ENCODE measurements around the gene RNF212B. TPM values are rescaled to one million over a fixed set of nuclear protein-coding genes. Genes with fewer than 3 reads are reported as not detected.

The RNF212B gene
- total and polyA plus RNA-seq, 4 donors = 0.06 to 0.51 (median 0.17) TPM; not detected in 1

DNA sequence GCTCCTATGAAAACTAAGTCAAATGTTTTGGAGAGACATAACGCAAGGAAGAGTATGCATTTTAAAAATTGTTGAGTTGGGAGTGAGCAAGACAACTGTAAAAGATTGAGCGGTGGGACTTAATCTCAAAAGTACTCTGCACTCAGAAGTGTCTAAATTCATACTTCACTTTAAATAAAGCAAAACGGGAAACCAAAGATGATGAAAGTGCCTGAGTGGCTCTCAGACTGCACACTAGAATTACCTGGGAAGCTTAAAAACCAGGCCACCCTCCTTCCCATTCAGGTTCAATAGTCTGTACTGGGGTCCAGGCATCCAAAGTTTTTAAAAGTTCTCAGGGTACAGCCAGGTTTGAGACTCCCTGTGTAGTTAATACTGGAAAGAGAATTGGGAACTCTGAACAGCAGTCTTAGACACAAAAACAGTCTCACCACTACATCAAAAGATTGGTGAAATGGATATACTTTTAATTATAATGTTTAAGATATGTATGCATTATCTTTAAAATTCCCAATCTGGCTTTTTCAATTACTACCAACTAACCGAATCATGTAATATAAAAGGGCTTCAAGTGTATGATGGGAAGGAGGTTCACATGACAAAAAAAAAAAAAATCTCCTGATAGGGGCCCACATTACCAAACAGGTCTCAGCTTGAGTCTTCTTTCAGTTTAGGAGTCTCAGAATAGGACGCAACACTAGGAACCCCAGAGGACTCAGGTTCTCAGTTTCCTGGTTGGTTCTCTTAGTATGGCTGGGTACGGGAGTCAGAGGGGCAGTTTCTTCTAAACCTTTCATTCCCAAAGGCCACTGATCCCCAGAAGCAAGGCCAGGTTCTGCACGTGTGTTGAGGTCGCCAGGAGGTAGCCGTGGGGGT lies 47.2 kb downstream of the RNF212B start:
- WGBS = 31% methylated on average over 9 of the region's 9 CpGs
- Histone ChIP-seq H3K27ac (ENCODE audit: low read depth in 1 of 2, low read length in 2 of 2) (peak overlapping the region; percentile 93 to 98), H3K4me3 (ENCODE audit: low read depth in 1 of 3, low read length in 3 of 3) (peak overlapping the region; percentile 72 to 92 (median 83)), H3K9ac (ENCODE audit: low read depth in 1 of 2, low read length in 2 of 2) (peak overlapping the region; percentile 40 to 84), H3K9me3 (ENCODE audit: control insufficient read depth in 4 of 4, low read length in 3 of 4) (no peaks in the 10 kb centered on the region), H3K27me3 (ENCODE audit: control insufficient read depth in 4 of 4, insufficient read depth in 4 of 4, low read length in 3 of 4) (no peaks in the 10 kb centered on the region), H3K36me3 (ENCODE audit: control insufficient read depth in 4 of 4, insufficient read depth in 3 of 4, low read depth in 1 of 4, low read length in 3 of 4) (no peaks in the 10 kb centered on the region), H3K4me1 (ENCODE audit: control insufficient read depth in 4 of 4, insufficient read depth in 4 of 4, low read length in 3 of 4) (peaks cover 5 to 17% (median 16%) of the 10 kb centered on the region in 4 donors)
- TF ChIP-seq TAF1 (conservative IDR thresholded peaks at IDR 0.05) (no peak), EGR1 (IDR thresholded peaks at IDR 0.05; ENCODE audit: low read depth in 2 of 2) (no peak), YY1 (IDR thresholded peaks at IDR 0.05) (no peak), JUND (IDR thresholded peaks at IDR 0.05) (no peak), RXRA (IDR thresholded peaks at IDR 0.05) (peak; percentile 18 to 40)
- TF ChIP-seq, protein P1, sequence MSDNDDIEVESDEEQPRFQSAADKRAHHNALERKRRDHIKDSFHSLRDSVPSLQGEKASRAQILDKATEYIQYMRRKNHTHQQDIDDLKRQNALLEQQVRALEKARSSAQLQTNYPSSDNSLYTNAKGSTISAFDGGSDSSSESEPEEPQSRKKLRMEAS (IDR thresholded peaks at IDR 0.05) = no peak
- TF ChIP-seq, protein P2, sequence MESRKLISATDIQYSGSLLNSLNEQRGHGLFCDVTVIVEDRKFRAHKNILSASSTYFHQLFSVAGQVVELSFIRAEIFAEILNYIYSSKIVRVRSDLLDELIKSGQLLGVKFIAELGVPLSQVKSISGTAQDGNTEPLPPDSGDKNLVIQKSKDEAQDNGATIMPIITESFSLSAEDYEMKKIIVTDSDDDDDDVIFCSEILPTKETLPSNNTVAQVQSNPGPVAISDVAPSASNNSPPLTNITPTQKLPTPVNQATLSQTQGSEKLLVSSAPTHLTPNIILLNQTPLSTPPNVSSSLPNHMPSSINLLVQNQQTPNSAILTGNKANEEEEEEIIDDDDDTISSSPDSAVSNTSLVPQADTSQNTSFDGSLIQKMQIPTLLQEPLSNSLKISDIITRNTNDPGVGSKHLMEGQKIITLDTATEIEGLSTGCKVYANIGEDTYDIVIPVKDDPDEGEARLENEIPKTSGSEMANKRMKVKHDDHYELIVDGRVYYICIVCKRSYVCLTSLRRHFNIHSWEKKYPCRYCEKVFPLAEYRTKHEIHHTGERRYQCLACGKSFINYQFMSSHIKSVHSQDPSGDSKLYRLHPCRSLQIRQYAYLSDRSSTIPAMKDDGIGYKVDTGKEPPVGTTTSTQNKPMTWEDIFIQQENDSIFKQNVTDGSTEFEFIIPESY (IDR thresholded peaks at IDR 0.05) = no peak
- TF ChIP-seq, protein P3, sequence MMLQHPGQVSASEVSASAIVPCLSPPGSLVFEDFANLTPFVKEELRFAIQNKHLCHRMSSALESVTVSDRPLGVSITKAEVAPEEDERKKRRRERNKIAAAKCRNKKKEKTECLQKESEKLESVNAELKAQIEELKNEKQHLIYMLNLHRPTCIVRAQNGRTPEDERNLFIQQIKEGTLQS (IDR thresholded peaks at IDR 0.05) = no peak
- TF ChIP-seq, protein P4, sequence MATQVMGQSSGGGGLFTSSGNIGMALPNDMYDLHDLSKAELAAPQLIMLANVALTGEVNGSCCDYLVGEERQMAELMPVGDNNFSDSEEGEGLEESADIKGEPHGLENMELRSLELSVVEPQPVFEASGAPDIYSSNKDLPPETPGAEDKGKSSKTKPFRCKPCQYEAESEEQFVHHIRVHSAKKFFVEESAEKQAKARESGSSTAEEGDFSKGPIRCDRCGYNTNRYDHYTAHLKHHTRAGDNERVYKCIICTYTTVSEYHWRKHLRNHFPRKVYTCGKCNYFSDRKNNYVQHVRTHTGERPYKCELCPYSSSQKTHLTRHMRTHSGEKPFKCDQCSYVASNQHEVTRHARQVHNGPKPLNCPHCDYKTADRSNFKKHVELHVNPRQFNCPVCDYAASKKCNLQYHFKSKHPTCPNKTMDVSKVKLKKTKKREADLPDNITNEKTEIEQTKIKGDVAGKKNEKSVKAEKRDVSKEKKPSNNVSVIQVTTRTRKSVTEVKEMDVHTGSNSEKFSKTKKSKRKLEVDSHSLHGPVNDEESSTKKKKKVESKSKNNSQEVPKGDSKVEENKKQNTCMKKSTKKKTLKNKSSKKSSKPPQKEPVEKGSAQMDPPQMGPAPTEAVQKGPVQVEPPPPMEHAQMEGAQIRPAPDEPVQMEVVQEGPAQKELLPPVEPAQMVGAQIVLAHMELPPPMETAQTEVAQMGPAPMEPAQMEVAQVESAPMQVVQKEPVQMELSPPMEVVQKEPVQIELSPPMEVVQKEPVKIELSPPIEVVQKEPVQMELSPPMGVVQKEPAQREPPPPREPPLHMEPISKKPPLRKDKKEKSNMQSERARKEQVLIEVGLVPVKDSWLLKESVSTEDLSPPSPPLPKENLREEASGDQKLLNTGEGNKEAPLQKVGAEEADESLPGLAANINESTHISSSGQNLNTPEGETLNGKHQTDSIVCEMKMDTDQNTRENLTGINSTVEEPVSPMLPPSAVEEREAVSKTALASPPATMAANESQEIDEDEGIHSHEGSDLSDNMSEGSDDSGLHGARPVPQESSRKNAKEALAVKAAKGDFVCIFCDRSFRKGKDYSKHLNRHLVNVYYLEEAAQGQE (IDR thresholded peaks at IDR 0.05) = no peak
- DNase-seq (ENCODE audit: low spot score) = no peak

DNA sequence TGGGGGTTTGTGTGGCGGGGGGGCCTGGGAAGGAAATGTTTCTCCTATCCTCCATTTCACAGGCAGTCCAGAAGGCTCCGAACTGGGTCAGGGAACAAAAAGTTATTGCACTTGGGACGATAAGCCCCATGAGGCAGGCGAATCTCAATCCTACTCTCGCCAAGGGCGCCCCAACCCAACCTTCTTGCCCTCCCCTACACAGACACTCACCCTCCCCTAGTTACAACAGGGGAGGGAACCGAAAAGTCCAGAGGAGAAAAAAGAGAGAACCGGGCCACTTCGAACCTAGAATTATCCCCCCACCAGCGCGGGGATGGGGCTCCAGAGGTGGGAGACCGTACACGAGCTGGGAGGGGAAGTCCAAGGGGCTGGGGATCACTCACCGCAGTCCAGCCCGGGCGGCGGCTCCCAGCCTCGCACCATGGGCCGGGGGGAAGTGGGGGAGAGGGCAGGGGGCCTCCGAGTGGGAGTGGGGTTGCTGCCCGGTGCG lies 47.8 kb downstream of the RNF212B start:
- under 1% methylated on average over 22 of the region's 22 CpGs for WGBS
- Histone ChIP-seq H3K4me3 (ENCODE audit: low read depth in 1 of 3, low read length in 3 of 3) (peak overlapping the region; percentile 72 to 92 (median 83)), H3K9ac (ENCODE audit: low read depth in 1 of 2, low read length in 2 of 2) (peak overlapping the region; percentile 40 to 84), H3K27me3 (ENCODE audit: control insufficient read depth in 4 of 4, insufficient read depth in 4 of 4, low read length in 3 of 4) (no peaks in the 10 kb centered on the region), H3K27ac (ENCODE audit: low read depth in 1 of 2, low read length in 2 of 2) (peak overlapping the region; percentile 93 to 98), H3K36me3 (ENCODE audit: control insufficient read depth in 4 of 4, insufficient read depth in 3 of 4, low read depth in 1 of 4, low read length in 3 of 4) (no peaks in the 10 kb centered on the region), H3K4me1 (ENCODE audit: control insufficient read depth in 4 of 4, insufficient read depth in 4 of 4, low read length in 3 of 4) (peaks cover 5 to 17% (median 16%) of the 10 kb centered on the region in 4 donors), H3K9me3 (ENCODE audit: control insufficient read depth in 4 of 4, low read length in 3 of 4) (no peaks in the 10 kb centered on the region)
- DNase-seq (ENCODE audit: low spot score) = no peak
- no peak for TF ChIP-seq JUND (IDR thresholded peaks at IDR 0.05)
- TF ChIP-seq YY1 (IDR thresholded peaks at IDR 0.05) = no peak
- TF ChIP-seq, protein P3 (IDR thresholded peaks at IDR 0.05) = no peak
- no peak for TF ChIP-seq GABPA (IDR thresholded peaks at IDR 0.05 in 1 of 2, conservative IDR thresholded peaks at IDR 0.05 in 1 of 2)
- TF ChIP-seq, protein P4 (IDR thresholded peaks at IDR 0.05) = no peak
- no peak for TF ChIP-seq RXRA (IDR thresholded peaks at IDR 0.05)
- TF ChIP-seq SP1 (IDR thresholded peaks at IDR 0.05) = no peak
- TF ChIP-seq, protein P2 (IDR thresholded peaks at IDR 0.05) = no peak
